Measurements from ENCODE around the gene MAP7D3.

- no peak for TF ChIP-seq CREB1 (IDR thresholded peaks at IDR 0.05; ENCODE audit: low read depth)
- no peak for TF ChIP-seq EP300 (IDR thresholded peaks at IDR 0.05; ENCODE audit: borderline replicate concordance)
Measured at GRCh38 chrX:136182414-136182813, 68.8 kb downstream of the MAP7D3 start.

Data from Ishikawa (cell line).